HG03025 (cell line): Measurements from ENCODE around the gene FOLR1.
"Not testable (repeated sequence)": the region's sequence is repeated elsewhere in the genome, so short reads cannot be mapped to it uniquely, and the experiment has no call there.

Source experiments
- ATAC-seq: cut with Tn5 transposase; IDR thresholded peaks from one replicate; pipeline ENCODE4 v1.9.1; 2021; ENCODE audit warnings: mild to moderate bottlenecking, moderate library complexity; ENCODE audit not compliant: unreplicated experiment, low FRiP score

FOLR1 gene

DNA sequence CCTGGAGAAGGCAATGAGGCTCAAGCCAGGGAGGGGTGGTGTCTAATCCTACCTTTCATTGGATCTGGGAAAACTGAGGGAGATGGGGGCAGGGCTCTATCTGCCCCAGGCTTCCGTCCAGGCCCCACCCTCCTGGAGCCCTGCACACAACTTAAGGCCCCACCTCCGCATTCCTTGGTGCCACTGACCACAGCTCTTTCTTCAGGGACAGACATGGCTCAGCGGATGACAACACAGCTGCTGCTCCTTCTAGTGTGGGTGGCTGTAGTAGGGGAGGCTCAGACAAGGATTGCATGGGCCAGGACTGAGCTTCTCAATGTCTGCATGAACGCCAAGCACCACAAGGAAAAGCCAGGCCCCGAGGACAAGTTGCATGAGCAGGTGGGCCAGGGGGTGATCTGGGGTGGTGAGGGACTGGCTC lies at the start of gene FOLR1:
Gene FOLR1 (plus strand): TSS at position 180 of the 421 bp plus-strand sequence. CDS start 34 bp downstream, at position 214.
- ATAC-seq = no peak

GRCh38 chr11:72142543-72142942 lies 49.4 kb upstream of the FOLR1 start:
- not testable (repeated sequence) for ATAC-seq

GRCh38 chr11:72144807-72145565 lies 47.0 kb upstream of the FOLR1 start:
- ATAC-seq = no peak

DNA sequence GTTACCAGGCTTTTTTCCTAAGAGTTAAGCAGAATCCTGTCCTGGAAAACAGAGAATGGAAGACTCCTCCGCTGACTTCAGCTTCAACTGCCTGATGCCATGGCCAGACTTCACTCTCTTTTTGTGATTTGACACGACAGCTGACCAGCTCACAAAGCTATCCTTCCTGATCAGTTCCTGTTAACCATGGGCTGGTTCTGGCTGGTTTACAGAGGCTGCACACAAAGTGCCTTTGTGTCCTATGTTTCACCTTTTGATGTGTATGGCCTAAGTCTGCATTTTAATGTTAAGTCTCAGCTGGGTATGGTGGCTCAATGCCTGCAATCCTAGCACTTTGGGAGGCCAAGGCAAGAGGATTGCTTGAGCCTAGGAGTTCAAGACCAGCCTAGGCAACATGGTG lies 45.3 kb upstream of the FOLR1 start:
- ATAC-seq = no peak

DNA sequence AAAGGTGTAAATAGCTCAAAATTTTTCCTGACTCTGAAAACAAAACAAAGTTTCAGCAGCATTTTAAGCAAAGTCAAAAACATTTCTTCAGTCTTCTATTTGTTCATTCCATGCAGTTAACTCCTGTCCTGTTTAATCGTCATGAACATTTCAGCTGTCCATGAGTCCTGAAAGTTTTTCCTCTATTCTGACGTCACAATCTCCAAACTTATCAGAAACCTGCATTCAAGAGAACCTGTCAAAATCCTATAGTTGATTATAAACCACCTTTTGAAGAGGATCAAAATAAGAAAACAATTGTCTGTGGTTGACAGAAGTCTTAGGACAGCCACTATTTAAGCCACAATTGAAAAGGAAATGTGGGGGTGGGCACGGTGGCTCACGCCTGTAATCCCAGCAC lies 41.1 kb upstream of the FOLR1 start:
- no peak for ATAC-seq

GRCh38 chr11:72153874-72154273 lies 38.1 kb upstream of the FOLR1 start:
- not testable (repeated sequence) for ATAC-seq

- ATAC-seq = no peak
Measured at GRCh38 chr11:72154816-72155215, 37.1 kb upstream of the FOLR1 start.

GRCh38 chr11:72155751-72156150 lies 36.2 kb upstream of the FOLR1 start:
- ATAC-seq = no peak

- ATAC-seq = no peak
Measured at GRCh38 chr11:72157131-72157530, 34.8 kb upstream of the FOLR1 start.

GRCh38 chr11:72160319-72160718 lies 31.6 kb upstream of the FOLR1 start:
- no peak for ATAC-seq

- no peak for ATAC-seq
Measured at GRCh38 chr11:72162891-72163492, 28.9 kb upstream of the FOLR1 start.

DNA sequence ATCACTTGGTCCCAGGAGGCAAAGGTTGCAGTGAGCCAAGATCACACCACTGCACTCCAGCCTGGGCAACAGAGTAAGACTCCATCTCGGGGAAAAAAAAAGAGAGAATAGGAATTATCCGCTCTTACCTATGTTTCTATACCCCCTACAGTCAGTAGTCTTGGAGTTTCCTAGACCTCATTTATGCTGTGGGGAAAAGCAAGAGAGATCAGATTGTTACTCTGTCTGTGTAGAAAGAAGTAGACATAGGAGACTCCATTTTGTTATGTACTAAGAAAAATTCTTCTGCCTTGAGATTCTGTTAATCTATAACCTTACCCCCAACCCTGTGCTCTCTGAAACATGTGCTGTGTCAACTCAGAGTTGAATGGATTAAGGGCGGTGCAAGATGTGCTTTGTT lies 27.8 kb upstream of the FOLR1 start:
- ATAC-seq = not testable (repeated sequence)

GRCh38 chr11:72169046-72169555 lies 22.8 kb upstream of the FOLR1 start:
- ATAC-seq = not testable (repeated sequence)

GRCh38 chr11:72169754-72170153 lies 22.2 kb upstream of the FOLR1 start:
- not testable (repeated sequence) for ATAC-seq

GRCh38 chr11:72172043-72172442 lies 19.9 kb upstream of the FOLR1 start:
- ATAC-seq = not testable (repeated sequence)

DNA sequence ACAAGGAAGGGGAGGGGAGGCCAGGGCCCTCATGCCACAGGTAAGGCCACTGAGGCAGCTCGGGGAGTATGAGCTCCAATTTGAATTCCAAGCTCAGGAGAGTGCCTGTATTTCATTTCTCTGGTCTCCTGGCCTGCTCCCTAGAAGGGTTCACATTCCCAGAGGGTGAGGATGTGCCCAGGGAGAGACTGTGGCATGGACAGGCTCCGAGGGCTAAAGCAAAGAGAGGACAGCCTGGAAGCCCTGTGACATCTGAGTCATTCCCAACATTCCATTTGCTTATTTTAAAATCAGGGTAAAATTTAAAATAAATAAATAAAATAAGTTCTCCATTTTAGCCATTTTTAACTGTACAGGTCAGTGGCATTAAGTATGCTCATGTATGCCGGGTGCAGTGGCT lies 18.6 kb upstream of the FOLR1 start:
- ATAC-seq = no peak

GRCh38 chr11:72174302-72175070 lies 17.5 kb upstream of the FOLR1 start:
- no peak for ATAC-seq

- no peak for ATAC-seq
Measured at GRCh38 chr11:72177656-72178055, 14.3 kb upstream of the FOLR1 start.

DNA sequence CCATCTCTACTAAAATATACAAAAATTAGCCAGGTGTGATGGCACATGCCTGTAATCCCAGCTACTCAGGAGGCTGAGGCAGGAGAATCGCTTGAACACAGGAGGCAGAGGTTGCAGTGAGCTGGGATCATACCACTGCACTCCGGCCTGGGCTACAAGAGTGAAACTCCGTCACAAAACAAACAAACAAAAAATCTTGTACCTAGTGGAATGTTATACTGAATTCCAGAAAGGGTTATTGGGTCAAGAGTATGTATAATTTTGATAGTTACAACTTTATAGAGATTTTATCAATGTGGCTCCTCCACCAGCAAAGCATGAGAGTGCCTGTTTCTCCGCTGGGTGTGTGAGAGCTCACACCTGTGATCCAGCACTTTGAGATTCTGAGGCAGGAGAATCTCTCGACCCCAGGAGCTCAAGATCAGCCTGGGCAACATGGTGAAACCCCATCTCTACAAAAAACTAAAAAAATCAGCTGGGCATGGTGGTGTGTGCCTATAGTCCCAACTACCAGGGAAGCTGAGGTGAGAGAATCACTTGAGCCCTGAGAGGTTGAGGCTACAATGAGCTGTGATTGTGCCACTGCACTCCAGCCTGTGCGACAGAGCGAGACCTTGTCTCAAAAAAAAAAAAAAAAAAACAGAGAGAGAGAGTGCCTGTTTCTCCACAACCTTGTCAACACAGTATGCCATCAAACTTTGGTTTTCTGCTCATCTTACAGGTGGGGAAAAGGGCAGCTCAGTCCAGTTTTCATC lies 12.7 kb upstream of the FOLR1 start:
- no peak for ATAC-seq

GRCh38 chr11:72179804-72180396 lies 12.0 kb upstream of the FOLR1 start:
- no peak for ATAC-seq
